ENCODE results near the gene FCSK.
A peak's percentile ranks its signal among the peaks of the same experiment; 100 is the strongest.
"Not testable (repeated sequence)": the region's sequence is repeated elsewhere in the genome, so short reads cannot be mapped to it uniquely, and the experiment has no call there.

The FCSK gene

GRCh38 chr16:70432356-70432722 is 22.1 kb upstream of the FCSK start:
- DNase-seq (ENCODE audit: low read depth): no peak

- DNase-seq (ENCODE audit: low read depth): no peak
Observed at GRCh38 chr16:70432723-70433457, 21.5 kb upstream of the FCSK start.

GRCh38 chr16:70433458-70434103 is 20.8 kb upstream of the FCSK start:
- no peak for DNase-seq (ENCODE audit: low read depth)

GRCh38 chr16:70434484-70435260 is 19.7 kb upstream of the FCSK start:
- no peak for DNase-seq (ENCODE audit: low read depth)

- no peak for DNase-seq (ENCODE audit: low read depth)
Observed at GRCh38 chr16:70437017-70437581, 17.3 kb upstream of the FCSK start.

GRCh38 chr16:70437582-70438557 is 16.5 kb upstream of the FCSK start:
- no peak for DNase-seq (ENCODE audit: low read depth)

- no peak for DNase-seq (ENCODE audit: low read depth)
Observed at GRCh38 chr16:70438585-70438968, 15.8 kb upstream of the FCSK start.

- DNase-seq (ENCODE audit: low read depth): peak; percentile 89
Observed at GRCh38 chr16:70438969-70439862, 15.2 kb upstream of the FCSK start, which contains the start of gene ST3GAL2. Gene ST3GAL2 (minus strand): TSS chr16:70439100. CDS start chr16:70398530, 40,570 bp downstream.

GRCh38 chr16:70440009-70440692 is 14.2 kb upstream of the FCSK start:
- no peak for DNase-seq (ENCODE audit: low read depth)

- no peak for DNase-seq (ENCODE audit: low read depth)
Observed at GRCh38 chr16:70441406-70441990, 12.9 kb upstream of the FCSK start.

GRCh38 chr16:70442344-70442743 is 12.1 kb upstream of the FCSK start:
- no peak for DNase-seq (ENCODE audit: low read depth)

- no peak for DNase-seq (ENCODE audit: low read depth)
Observed at GRCh38 chr16:70444249-70445063, 9.9 kb upstream of the FCSK start.

GRCh38 chr16:70448075-70448474 is 6.3 kb upstream of the FCSK start:
- DNase-seq (ENCODE audit: low read depth): no peak

GRCh38 chr16:70450142-70451003 is 4.0 kb upstream of the FCSK start:
- not testable (repeated sequence) for DNase-seq (ENCODE audit: low read depth)

GRCh38 chr16:70451004-70451340 is 3.4 kb upstream of the FCSK start:
- not testable (repeated sequence) for DNase-seq (ENCODE audit: low read depth)

- DNase-seq (ENCODE audit: low read depth): no peak
Observed at GRCh38 chr16:70453117-70453891, 1.1 kb upstream of the FCSK start.

- no peak for DNase-seq (ENCODE audit: low read depth)
Observed at GRCh38 chr16:70453892-70454221, 538 bp upstream of the FCSK start.

Measured in T follicular helper cell (primary cell).